ENCODE measurements around the gene GRIK3.

GRCh38 chr1:37006132-37006868 lies 28.0 kb downstream of the GRIK3 start:
- TF ChIP-seq POLR2A (IDR thresholded peaks at IDR 0.05), result no peak
- no peak for TF ChIP-seq CTCF (IDR thresholded peaks at IDR 0.05)
